Fibroblast of lung (primary cell): Measurements from ENCODE around the gene LRRC39. TPM values are rescaled to one million over a fixed set of nuclear protein-coding genes. Genes with fewer than 3 reads are reported as not detected.

Source experiments
- DNase-seq, 2 donors: peaks; one replicate each; pipeline versions ENCODE4 v3.0.0 to v3.0.0-alpha.2; 2010; ENCODE audit warnings: low read depth in 2 of 2
- H2AFZ ChIP-seq: 2 replicates; pipeline ENCODE4 v1.5.1; 2012; ENCODE audit warnings: low read length, control low read depth, inconsistent platforms
- H3K27ac ChIP-seq: 2 replicates; pipeline ENCODE4 v1.5.1; 2011; ENCODE audit warnings: low read length, control low read depth; ENCODE audit not compliant: insufficient read depth
- H3K27me3 ChIP-seq: 2 replicates; pipeline ENCODE4 v1.5.1; 2011; ENCODE audit warnings: mild to moderate bottlenecking, low read length; ENCODE audit not compliant: control insufficient read depth, insufficient read depth
- H3K36me3 ChIP-seq: 2 replicates; pipeline ENCODE4 v1.5.1; 2011; ENCODE audit warnings: low read length; ENCODE audit not compliant: control insufficient read depth, insufficient read depth
- H3K4me1 ChIP-seq: 2 replicates; pipeline ENCODE4 v1.5.1; 2011; ENCODE audit warnings: low read length; ENCODE audit not compliant: control insufficient read depth, insufficient read depth; ENCODE audit errors: extremely low read depth
- H3K4me2 ChIP-seq: 2 replicates; pipeline ENCODE4 v1.5.1; 2011; ENCODE audit warnings: low read length, control low read depth; ENCODE audit not compliant: insufficient read depth; ENCODE audit errors: extremely low read depth
- H3K4me3 ChIP-seq, 4 experiments: fragments of 200-600 bp in 1 of 4; sonication (generic) in 1 of 4; replicated peaks in 1 of 4; 2 replicates each; pipeline ENCODE4 v1.5.1; 2011 to 2016; ENCODE audit warnings: low read length in 4 of 4, low read depth in 3 of 4, mild to moderate bottlenecking in 3 of 4, control low read depth in 2 of 4, inconsistent platforms in 1 of 4, mixed read lengths in 1 of 4; ENCODE audit not compliant: insufficient read depth in 1 of 4; ENCODE audit errors: control extremely low read depth in 1 of 4
- H3K79me2 ChIP-seq: 2 replicates; pipeline ENCODE4 v1.5.1; 2012; ENCODE audit warnings: mild to moderate bottlenecking, low read length, inconsistent platforms; ENCODE audit not compliant: control insufficient read depth, insufficient read depth
- H3K9ac ChIP-seq: 2 replicates; pipeline ENCODE4 v1.5.1; 2011; ENCODE audit warnings: mild to moderate bottlenecking, low read length, control low read depth; ENCODE audit not compliant: insufficient read depth
- H3K9me3 ChIP-seq: 2 replicates; pipeline ENCODE4 v1.5.1; 2012; ENCODE audit warnings: low read depth, low read length; ENCODE audit not compliant: control insufficient read depth, insufficient read depth
- H4K20me1 ChIP-seq: 2 replicates; pipeline ENCODE4 v1.5.1; 2011; ENCODE audit warnings: low read length; ENCODE audit not compliant: control insufficient read depth, insufficient read depth; ENCODE audit errors: extremely low read depth
- CTCF ChIP-seq, 2 donors: IDR thresholded peaks in 1 of 2; conservative IDR thresholded peaks in 1 of 2; 1 replicate in 1 of 2; 2 replicates in 1 of 2; pipeline ENCODE4 v1.5.1; 2011 to 2012; ENCODE audit warnings: low read length in 2 of 2, control low read depth in 1 of 2, inconsistent platforms in 1 of 2, low read depth in 1 of 2, mild to moderate bottlenecking in 1 of 2
- EZH2 ChIP-seq: IDR thresholded peaks from 2 replicates; pipeline ENCODE4 v1.5.1; 2012; ENCODE audit warnings: low read length, control low read depth, mild to moderate bottlenecking; ENCODE audit errors: missing control alignments
- polyA plus RNA-seq, 2 donors: library from polyadenylated mRNA; depleted of rRNA in 1 of 2; stranded (reverse) in 1 of 2; unstranded in 1 of 2; fragments of >200 nt; gene quantifications; 2 replicates each; pipeline ENCODE4 v1.2.1, GENCODE V29; 2011 to 2012; ENCODE audit warnings: missing spikeins in 1 of 2
- total RNA-seq: library from RNA; depleted of rRNA; stranded (reverse); fragments of >200 nt; gene quantifications from 2 replicates; pipeline ENCODE4 v1.2.1, GENCODE V29; 2014

LRRC39 gene
- total and polyA plus RNA-seq, 2 donors (not counting 1 experiment from before 2014, with no cell fraction given) = 0.50 to 0.64 TPM

GRCh38 chr1:100164216-100164615, 13.8 kb downstream of the LRRC39 start:
- H3K27ac ChIP-seq = no peak overlapping the region
- DNase-seq = peak; percentile 17 to 75
- H4K20me1 ChIP-seq = no peaks in the 10 kb centered on the region
- no peak overlapping the region for H3K4me3 ChIP-seq
- no peaks in the 10 kb centered on the region for H3K79me2 ChIP-seq
- H3K9me3 ChIP-seq = no peaks in the 10 kb centered on the region
- no peak overlapping the region for H3K4me2 ChIP-seq
- no peaks in the 10 kb centered on the region for H3K36me3 ChIP-seq
- H3K4me1 ChIP-seq = no peaks in the 10 kb centered on the region
- no peak overlapping the region for H2AFZ ChIP-seq
- TF ChIP-seq CTCF (conservative IDR thresholded peaks at IDR 0.05 in 1 of 2, IDR thresholded peaks at IDR 0.05 in 1 of 2; ENCODE audit: low read depth in 1 of 2, low read length in 2 of 2) (no peak), EZH2 (no peak)
- H3K9ac ChIP-seq = no peak overlapping the region
- H3K27me3 ChIP-seq = no peaks in the 10 kb centered on the region

GRCh38 chr1:100162881-100163280, 15.2 kb downstream of the LRRC39 start:
- H3K4me3 ChIP-seq = no peak overlapping the region
- H4K20me1 ChIP-seq = no peaks in the 10 kb centered on the region
- H3K4me2 ChIP-seq = no peak overlapping the region
- no peak overlapping the region for H2AFZ ChIP-seq
- H3K36me3 ChIP-seq = no peaks in the 10 kb centered on the region
- H3K27me3 ChIP-seq = no peaks in the 10 kb centered on the region
- no peaks in the 10 kb centered on the region for H3K4me1 ChIP-seq
- no peak overlapping the region for H3K27ac ChIP-seq
- no peaks in the 10 kb centered on the region for H3K9me3 ChIP-seq
- H3K79me2 ChIP-seq = no peaks in the 10 kb centered on the region
- no peak for DNase-seq
- no peak overlapping the region for H3K9ac ChIP-seq
- TF ChIP-seq CTCF (conservative IDR thresholded peaks at IDR 0.05 in 1 of 2, IDR thresholded peaks at IDR 0.05 in 1 of 2; ENCODE audit: low read depth in 1 of 2, low read length in 2 of 2) = no peak
- no peak for TF ChIP-seq EZH2

- no peak overlapping the region for H3K27ac ChIP-seq
- H2AFZ ChIP-seq = no peak overlapping the region
- TF ChIP-seq CTCF (conservative IDR thresholded peaks at IDR 0.05 in 1 of 2, IDR thresholded peaks at IDR 0.05 in 1 of 2; ENCODE audit: low read depth in 1 of 2, low read length in 2 of 2) (no peak), EZH2 (no peak)
Measured at GRCh38 chr1:100152271-100152670, 25.8 kb downstream of the LRRC39 start.

More at GRCh38 chr1:100152271-100152670, 25.8 kb downstream of the LRRC39 start:
- Histone ChIP-seq H3K4me2 (no peak overlapping the region), H3K4me3 (no peak overlapping the region), H3K36me3 (peaks cover 2% of the 10 kb centered on the region), H3K79me2 (no peaks in the 10 kb centered on the region), H3K9me3 (no peaks in the 10 kb centered on the region), H4K20me1 (no peaks in the 10 kb centered on the region), H3K4me1 (no peaks in the 10 kb centered on the region), H3K27me3 (no peaks in the 10 kb centered on the region), H3K9ac (no peak overlapping the region)
- no peak for DNase-seq
